ENCODE results near the gene OR10K1.
"Not testable (repeated sequence)": the region's sequence is repeated elsewhere in the genome, so short reads cannot be mapped to it uniquely, and the experiment has no call there.

OR10K1 gene

DNA sequence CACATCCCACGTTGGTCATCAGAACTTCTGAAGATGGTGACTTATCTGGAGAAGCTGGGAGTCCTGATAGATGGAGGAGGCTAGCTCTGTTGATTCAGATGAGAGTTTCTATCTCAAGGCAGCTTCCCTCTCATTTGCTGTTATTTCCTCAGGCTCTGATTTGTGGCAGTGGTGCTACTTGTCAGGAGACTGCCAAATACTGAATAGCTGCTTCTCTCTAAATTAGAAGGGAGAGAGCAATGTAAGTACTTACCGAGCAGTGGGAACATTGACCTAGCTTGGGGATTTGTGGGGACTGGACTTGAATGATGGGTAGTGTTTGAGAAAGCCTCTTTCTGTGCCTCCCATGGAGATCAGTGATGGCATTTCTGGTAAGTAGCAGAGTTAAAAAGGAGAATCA lies at the start of gene OR10K1:
Gene OR10K1 (plus strand): TSS at position 301 of the 400 bp plus-strand sequence. CDS start 3,728 bp downstream, outside the sequence.
- no peak for DNase-seq (ENCODE audit: low read depth in 2 of 2, low spot score in 1 of 2)

- no peak for DNase-seq (ENCODE audit: low read depth in 2 of 2, low spot score in 1 of 2)
Measured at GRCh38 chr1:158414651-158415345, 46.8 kb upstream of the OR10K1 start.

- no peak for DNase-seq (ENCODE audit: low read depth in 2 of 2, low spot score in 1 of 2)
Measured at GRCh38 chr1:158417586-158417985, 44.0 kb upstream of the OR10K1 start.

DNA sequence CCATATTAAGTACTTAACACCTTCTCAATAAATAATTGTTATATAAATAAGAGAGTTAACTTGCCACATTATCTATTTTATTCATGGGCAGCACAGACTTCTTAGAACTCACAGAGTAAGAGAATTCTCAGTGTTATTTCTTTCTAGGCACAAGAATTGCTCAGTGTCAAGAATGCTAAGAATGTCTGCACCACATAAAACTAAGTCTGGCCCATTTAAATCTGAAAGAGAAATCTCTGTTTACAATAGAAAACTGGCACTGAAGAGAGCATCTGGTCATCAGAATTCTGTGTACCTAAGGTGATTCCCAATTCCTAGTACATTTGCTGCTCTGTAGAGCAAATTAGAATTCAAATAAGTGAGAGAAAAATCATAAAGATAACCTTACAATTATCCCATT lies 39.4 kb upstream of the OR10K1 start:
- no peak for DNase-seq (ENCODE audit: low read depth in 2 of 2, low spot score in 1 of 2)

GRCh38 chr1:158425027-158425426 lies 36.6 kb upstream of the OR10K1 start:
- DNase-seq (ENCODE audit: low read depth in 2 of 2, low spot score in 1 of 2): no peak

DNA sequence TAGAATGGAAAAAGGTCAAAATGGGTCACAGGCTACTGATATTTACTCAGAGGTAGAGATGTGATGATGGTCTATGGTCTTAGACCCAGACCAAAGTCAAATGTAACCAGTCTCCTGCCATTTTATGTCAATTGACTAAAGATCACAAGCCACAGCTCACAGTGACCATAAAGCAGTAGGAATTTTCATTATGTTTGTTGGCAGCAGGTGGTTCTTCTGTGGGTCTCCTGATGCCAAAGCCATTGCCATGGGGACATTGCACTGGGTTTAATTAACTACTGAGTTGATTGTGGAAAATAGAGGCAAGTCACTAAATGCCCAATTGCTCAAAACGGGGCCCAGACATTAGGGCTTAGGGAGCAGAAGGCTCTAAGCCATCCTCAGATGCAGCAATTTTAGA lies 35.5 kb upstream of the OR10K1 start, which contains the start of gene OR10K2:
Gene OR10K2 (minus strand): TSS at position 101 of the 400 bp plus-strand sequence. CDS start 5,371 bp downstream, outside the sequence.
- no peak for DNase-seq (ENCODE audit: low read depth in 2 of 2, low spot score in 1 of 2)

- DNase-seq (ENCODE audit: low read depth in 2 of 2, low spot score in 1 of 2): not testable (repeated sequence)
Measured at GRCh38 chr1:158430163-158430562, 31.5 kb upstream of the OR10K1 start.

GRCh38 chr1:158434741-158435140 lies 26.9 kb upstream of the OR10K1 start:
- no peak for DNase-seq (ENCODE audit: low read depth in 2 of 2, low spot score in 1 of 2)

GRCh38 chr1:158445376-158445775 lies 16.3 kb upstream of the OR10K1 start:
- DNase-seq (ENCODE audit: low read depth in 2 of 2, low spot score in 1 of 2): no peak

DNA sequence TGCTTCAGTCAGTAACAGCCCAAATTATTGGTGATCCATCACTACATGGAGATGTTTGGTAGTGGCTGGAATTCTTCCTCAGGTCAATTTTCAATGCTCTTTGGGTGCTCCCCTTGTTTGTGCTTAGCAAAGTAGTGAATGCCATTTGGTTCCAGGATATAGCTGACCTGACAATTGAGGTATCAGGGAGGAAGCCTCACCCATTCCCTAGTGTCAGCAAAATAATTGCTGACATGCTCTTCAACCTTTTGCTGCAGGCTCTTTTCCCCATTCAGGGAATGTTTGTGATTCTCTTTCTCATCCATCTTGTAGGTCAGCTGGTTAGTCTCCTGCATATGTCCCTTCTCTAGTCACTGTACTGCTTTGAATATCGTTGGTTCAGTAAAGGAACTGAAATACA lies 7.1 kb upstream of the OR10K1 start:
- no peak for DNase-seq (ENCODE audit: low read depth in 2 of 2, low spot score in 1 of 2)

- DNase-seq (ENCODE audit: low read depth in 2 of 2, low spot score in 1 of 2): no peak
Measured at GRCh38 chr1:158457246-158457645, 4.4 kb upstream of the OR10K1 start.

DNA sequence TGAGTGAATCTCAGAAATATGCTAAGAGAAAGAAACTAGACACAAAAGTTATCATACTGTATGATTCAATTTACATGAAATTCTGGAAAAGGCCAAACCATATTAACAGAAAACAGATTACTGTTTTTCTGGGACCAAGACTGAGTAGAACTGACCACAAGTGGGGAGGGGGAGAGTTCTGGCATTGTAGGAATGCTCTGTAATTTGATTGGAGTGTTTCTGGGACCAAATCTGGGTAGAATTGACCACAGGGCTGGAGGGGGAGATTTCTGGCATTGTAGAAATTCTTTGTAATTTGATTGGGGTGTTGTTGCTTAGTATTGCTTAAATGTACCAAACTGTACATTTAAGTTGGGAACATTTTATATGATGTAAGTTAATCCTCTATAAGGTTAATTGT lies 3.4 kb upstream of the OR10K1 start:
- DNase-seq (ENCODE audit: low read depth in 2 of 2, low spot score in 1 of 2): no peak

- no peak for DNase-seq (ENCODE audit: low read depth in 2 of 2, low spot score in 1 of 2)
Measured at GRCh38 chr1:158471920-158472319, 10.3 kb downstream of the OR10K1 start, which contains the start of gene OR10R2. Gene OR10R2 (plus strand): TSS chr1:158472220. CDS start chr1:158472326, 106 bp downstream.

GRCh38 chr1:158485455-158485854 lies 23.8 kb downstream of the OR10K1 start:
- DNase-seq (ENCODE audit: low read depth in 2 of 2, low spot score in 1 of 2): no peak

DNA sequence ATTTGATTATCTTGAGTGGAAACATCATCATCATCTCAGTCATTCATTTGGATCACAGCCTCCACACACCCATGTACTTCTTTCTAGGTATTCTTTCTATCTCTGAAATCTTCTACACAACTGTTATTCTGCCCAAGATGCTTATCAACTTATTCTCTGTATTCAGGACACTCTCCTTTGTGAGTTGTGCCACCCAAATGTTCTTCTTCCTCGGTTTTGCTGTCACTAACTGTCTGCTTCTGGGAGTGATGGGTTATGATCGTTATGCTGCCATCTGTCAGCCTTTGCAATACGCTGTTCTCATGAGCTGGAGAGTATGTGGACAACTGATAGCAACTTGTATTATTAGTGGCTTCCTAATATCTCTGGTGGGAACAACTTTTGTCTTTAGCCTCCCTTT lies 29.7 kb downstream of the OR10K1 start:
- DNase-seq (ENCODE audit: low read depth in 2 of 2, low spot score in 1 of 2): no peak

GRCh38 chr1:158493054-158493453 lies 31.4 kb downstream of the OR10K1 start:
- DNase-seq (ENCODE audit: low read depth in 2 of 2, low spot score in 1 of 2): no peak

- no peak for DNase-seq (ENCODE audit: low read depth in 2 of 2, low spot score in 1 of 2)
Measured at GRCh38 chr1:158494796-158495195, 33.2 kb downstream of the OR10K1 start.

GRCh38 chr1:158496374-158496773 lies 34.7 kb downstream of the OR10K1 start:
- DNase-seq (ENCODE audit: low read depth in 2 of 2, low spot score in 1 of 2): no peak

DNA sequence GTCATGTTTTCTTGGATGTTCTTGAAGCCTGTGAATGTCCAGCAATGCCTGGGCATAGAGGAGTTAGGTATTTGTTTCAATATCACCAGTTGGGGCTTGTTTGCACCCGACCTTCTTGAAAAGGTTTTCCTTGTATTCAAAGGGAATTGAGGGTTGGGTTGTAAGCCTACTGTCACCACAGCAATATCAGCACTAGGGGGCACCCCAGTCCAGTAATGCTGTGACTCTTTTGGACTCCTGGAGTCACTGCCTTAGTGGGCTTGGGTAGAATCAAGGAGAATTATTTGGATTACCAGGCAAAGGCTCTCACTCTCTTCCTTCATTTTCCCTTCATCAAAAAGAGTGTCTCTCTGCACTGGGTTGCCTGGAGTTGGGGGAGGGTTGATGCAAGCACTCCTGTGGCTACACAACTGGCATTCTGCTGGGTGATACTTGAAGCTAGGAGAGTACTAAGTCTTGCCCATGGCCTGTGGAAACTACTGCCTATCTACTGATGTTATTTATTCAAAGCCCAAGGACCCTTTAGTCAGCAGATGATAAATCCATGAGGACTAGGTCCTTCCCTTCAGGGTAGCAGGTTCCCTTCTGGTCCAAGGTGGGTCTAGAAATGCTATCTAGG lies 44.8 kb downstream of the OR10K1 start:
- peak in 1 of 2 donors; percentile 1 for DNase-seq (ENCODE audit: low read depth in 2 of 2, low spot score in 1 of 2)

GRCh38 chr1:158507511-158507910 lies 45.9 kb downstream of the OR10K1 start:
- DNase-seq (ENCODE audit: low read depth in 2 of 2, low spot score in 1 of 2): no peak

DNA sequence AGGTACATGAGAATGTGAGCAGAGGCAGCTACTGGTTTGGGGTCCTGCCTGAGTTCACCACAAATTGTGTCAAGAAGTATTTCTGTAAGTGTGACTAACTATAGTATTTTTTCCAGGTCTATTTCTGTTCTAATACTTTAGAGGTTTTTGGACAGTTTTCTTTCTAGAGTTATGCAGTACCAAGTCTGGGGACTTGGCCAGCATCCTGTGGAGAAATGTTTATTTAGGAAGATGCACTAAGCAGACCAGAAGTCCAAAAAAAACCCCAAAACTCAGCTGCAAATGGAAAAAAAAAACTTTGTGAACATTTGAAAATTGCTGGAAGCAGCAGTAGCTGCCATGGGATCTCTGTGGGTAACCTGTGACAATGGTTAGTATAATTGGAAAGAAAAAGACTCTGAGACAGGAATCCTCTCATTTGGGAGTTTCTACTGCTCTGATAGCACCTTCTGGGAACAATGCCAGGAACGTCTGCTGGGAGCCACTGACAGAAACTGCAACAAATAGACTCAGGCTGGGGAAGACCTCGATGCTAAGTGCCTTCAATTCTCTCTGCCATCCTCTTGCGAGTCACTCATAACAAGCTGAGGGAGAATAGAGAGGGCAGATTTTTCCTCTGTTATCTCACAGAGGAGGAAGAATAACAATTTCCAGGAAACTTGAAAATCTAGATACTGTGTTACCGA lies 48.0 kb downstream of the OR10K1 start:
- DNase-seq (ENCODE audit: low read depth in 2 of 2, low spot score in 1 of 2): no peak

- no peak for DNase-seq (ENCODE audit: low read depth in 2 of 2, low spot score in 1 of 2)
Measured at GRCh38 chr1:158516966-158517365, 55.3 kb downstream of the OR10K1 start.
